Measurements from ENCODE around the gene SFPQ.
"Not testable (repeated sequence)": the region's sequence is repeated elsewhere in the genome, so short reads cannot be mapped to it uniquely, and the experiment has no call there.

Gene SFPQ

GRCh38 chr1:35143737-35144508 lies 49.0 kb downstream of the SFPQ start:
- DNase-seq = no peak
- TF ChIP-seq, protein P1, sequence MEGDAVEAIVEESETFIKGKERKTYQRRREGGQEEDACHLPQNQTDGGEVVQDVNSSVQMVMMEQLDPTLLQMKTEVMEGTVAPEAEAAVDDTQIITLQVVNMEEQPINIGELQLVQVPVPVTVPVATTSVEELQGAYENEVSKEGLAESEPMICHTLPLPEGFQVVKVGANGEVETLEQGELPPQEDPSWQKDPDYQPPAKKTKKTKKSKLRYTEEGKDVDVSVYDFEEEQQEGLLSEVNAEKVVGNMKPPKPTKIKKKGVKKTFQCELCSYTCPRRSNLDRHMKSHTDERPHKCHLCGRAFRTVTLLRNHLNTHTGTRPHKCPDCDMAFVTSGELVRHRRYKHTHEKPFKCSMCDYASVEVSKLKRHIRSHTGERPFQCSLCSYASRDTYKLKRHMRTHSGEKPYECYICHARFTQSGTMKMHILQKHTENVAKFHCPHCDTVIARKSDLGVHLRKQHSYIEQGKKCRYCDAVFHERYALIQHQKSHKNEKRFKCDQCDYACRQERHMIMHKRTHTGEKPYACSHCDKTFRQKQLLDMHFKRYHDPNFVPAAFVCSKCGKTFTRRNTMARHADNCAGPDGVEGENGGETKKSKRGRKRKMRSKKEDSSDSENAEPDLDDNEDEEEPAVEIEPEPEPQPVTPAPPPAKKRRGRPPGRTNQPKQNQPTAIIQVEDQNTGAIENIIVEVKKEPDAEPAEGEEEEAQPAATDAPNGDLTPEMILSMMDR (IDR thresholded peaks at IDR 0.05; ENCODE audit: low read depth, low read length, missing control alignments) = no peak
- in situ Hi-C loops (cut with HindIII; ENCODE audit: low pct_ligation_motif_present, low sequenced_read_pairs) = no loop called here
- Histone ChIP-seq H3K4me3 (ENCODE audit: low read depth, low read length) (no peak overlapping the region), H3K36me3 (replicated peaks) (no peaks in the 10 kb centered on the region), H3K27me3 (replicated peaks) (no peaks in the 10 kb centered on the region), H3K27ac (no peak overlapping the region)

- H3K27me3 ChIP-seq (replicated peaks); DNase-seq; H3K27ac ChIP-seq; H3K4me3 ChIP-seq (ENCODE audit: low read depth, low read length); in situ Hi-C loops (cut with HindIII; ENCODE audit: low pct_ligation_motif_present, low sequenced_read_pairs); H3K36me3 ChIP-seq (replicated peaks): not testable (repeated sequence)
Measured at GRCh38 chr1:35142728-35143127, 50.2 kb downstream of the SFPQ start.

- H3K36me3 ChIP-seq (replicated peaks); H3K4me3 ChIP-seq (ENCODE audit: low read depth, low read length); H3K27me3 ChIP-seq (replicated peaks); DNase-seq; in situ Hi-C loops (cut with HindIII; ENCODE audit: low pct_ligation_motif_present, low sequenced_read_pairs); H3K27ac ChIP-seq: not testable (repeated sequence)
Measured at GRCh38 chr1:35142294-35142693, 50.7 kb downstream of the SFPQ start.

GRCh38 chr1:35137590-35137989 lies 55.4 kb downstream of the SFPQ start:
- H3K27ac ChIP-seq; H3K36me3 ChIP-seq (replicated peaks); in situ Hi-C loops (cut with HindIII; ENCODE audit: low pct_ligation_motif_present, low sequenced_read_pairs); H3K4me3 ChIP-seq (ENCODE audit: low read depth, low read length); H3K27me3 ChIP-seq (replicated peaks); DNase-seq: not testable (repeated sequence)

GRCh38 chr1:35136780-35137179 lies 56.2 kb downstream of the SFPQ start:
- Histone ChIP-seq H3K27ac (no peak overlapping the region), H3K36me3 (replicated peaks) (no peaks in the 10 kb centered on the region), H3K4me3 (ENCODE audit: low read depth, low read length) (no peak overlapping the region), H3K27me3 (replicated peaks) (no peaks in the 10 kb centered on the region)
- TF ChIP-seq, protein P1 (IDR thresholded peaks at IDR 0.05; ENCODE audit: low read depth, low read length, missing control alignments) = no peak
- in situ Hi-C loops (cut with HindIII; ENCODE audit: low pct_ligation_motif_present, low sequenced_read_pairs) = no loop called here
- DNase-seq = no peak

All from brain microvascular endothelial cell (primary cell).